AG10803 (cell line): ENCODE results near the gene SNTG2.

ENCODE experiments used
- DNase-seq: peaks from one replicate; pipeline ENCODE4 v3.0.0; 2010; ENCODE audit warnings: low read depth
- H3K4me3 ChIP-seq: 2 replicates; pipeline ENCODE4 v1.5.1; 2011; ENCODE audit warnings: mild to moderate bottlenecking, low read length, control low read depth
- CTCF ChIP-seq: conservative IDR thresholded peaks from 2 replicates; pipeline ENCODE4 v1.5.1; 2011; ENCODE audit warnings: mild to moderate bottlenecking, low read length, control low read depth, inconsistent platforms

The SNTG2 gene

GRCh38 chr2:1283020-1283801 is 332.6 kb downstream of the SNTG2 start:
- no peak overlapping the region for H3K4me3 ChIP-seq
- no peak for TF ChIP-seq CTCF

GRCh38 chr2:1283871-1284270 is 333.2 kb downstream of the SNTG2 start:
- no peak overlapping the region for H3K4me3 ChIP-seq
- DNase-seq = no peak
- TF ChIP-seq CTCF = no peak

More at GRCh38 chr2:1283020-1283801, 332.6 kb downstream of the SNTG2 start:
- DNase-seq = no peak

- TF ChIP-seq CTCF = no peak
- H3K4me3 ChIP-seq = no peak overlapping the region
- DNase-seq = no peak
Measured at GRCh38 chr2:1286929-1287328, 336.3 kb downstream of the SNTG2 start.

- TF ChIP-seq CTCF = no peak
- no peak overlapping the region for H3K4me3 ChIP-seq
- no peak for DNase-seq
Measured at GRCh38 chr2:1287427-1287826, 336.8 kb downstream of the SNTG2 start.

GRCh38 chr2:1294900-1295299 is 344.3 kb downstream of the SNTG2 start:
- H3K4me3 ChIP-seq = no peak overlapping the region
- no peak for TF ChIP-seq CTCF
- DNase-seq = no peak

- no peak for TF ChIP-seq CTCF
- DNase-seq = no peak
- no peak overlapping the region for H3K4me3 ChIP-seq
Measured at GRCh38 chr2:1295740-1296139, 345.1 kb downstream of the SNTG2 start.

- no peak overlapping the region for H3K4me3 ChIP-seq
- TF ChIP-seq CTCF = no peak
- DNase-seq = no peak
Measured at GRCh38 chr2:1297372-1298159, 346.9 kb downstream of the SNTG2 start.
